ENCODE measurements around the gene IFNLR1.

IFNLR1 gene

DNA sequence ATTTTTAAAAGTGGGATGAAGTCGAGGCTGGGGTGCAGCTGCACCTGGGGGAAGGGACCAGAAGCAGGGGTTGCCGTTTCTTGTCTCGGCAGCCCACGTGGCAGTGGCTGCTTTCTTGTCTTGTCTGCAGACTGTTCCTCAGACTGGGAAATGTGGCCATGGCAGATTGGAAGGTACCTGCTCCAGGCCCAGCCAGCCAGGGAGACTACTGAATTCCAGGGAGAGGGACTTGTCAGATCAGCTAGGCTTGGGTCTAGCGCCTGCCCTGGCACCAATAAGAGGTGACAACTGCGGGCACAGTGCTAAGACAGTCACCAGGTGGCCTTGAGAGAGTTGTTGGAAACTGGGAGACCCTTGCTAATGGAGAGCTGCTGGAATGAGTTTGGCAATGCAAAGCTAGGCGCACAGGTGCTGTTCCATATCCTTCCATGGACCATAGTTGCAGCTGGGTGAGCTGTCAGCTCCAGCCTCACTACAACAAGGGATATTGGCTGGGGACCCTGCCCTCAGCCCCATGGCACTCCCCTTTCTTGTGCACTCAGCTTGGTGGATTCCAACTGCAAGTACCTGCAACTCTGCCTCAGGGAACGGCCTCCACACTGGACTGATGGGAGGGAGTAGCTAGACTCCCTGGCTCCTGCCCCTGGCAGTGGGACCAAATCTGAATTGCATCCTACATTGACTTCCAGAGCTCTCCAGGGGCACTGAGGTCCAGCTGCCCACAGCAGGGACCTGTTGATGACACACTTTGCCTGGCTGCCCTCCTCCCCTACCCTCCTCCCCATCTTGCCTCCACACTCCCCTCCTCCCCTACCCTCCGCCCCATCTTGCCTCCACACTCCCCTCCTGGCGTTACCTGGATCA, 34.2 kb downstream of the IFNLR1 start:
- in situ Hi-C loops (cut with MboI; ENCODE audit: low sequenced_read_pairs), result no loop called here

DNA sequence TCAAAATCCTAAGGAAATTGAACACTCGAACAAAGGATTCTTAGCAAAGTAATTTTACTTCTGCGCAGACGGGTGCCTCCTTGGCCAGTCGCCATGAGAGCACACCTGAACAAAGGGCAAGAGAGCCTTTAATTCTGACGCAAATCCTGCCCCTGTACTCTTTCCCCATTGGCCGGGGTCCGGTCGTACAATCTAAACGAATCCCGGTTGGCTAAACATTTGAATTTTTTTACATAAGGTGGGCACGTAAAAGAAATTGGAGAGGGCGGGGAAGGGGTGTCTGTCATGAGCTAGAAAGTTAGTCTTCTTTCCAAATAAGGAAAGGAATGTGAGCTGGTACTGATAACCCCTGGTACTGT, 35.9 kb downstream of the IFNLR1 start:
- in situ Hi-C loops (cut with MboI; ENCODE audit: low sequenced_read_pairs), result no loop called here

DNA sequence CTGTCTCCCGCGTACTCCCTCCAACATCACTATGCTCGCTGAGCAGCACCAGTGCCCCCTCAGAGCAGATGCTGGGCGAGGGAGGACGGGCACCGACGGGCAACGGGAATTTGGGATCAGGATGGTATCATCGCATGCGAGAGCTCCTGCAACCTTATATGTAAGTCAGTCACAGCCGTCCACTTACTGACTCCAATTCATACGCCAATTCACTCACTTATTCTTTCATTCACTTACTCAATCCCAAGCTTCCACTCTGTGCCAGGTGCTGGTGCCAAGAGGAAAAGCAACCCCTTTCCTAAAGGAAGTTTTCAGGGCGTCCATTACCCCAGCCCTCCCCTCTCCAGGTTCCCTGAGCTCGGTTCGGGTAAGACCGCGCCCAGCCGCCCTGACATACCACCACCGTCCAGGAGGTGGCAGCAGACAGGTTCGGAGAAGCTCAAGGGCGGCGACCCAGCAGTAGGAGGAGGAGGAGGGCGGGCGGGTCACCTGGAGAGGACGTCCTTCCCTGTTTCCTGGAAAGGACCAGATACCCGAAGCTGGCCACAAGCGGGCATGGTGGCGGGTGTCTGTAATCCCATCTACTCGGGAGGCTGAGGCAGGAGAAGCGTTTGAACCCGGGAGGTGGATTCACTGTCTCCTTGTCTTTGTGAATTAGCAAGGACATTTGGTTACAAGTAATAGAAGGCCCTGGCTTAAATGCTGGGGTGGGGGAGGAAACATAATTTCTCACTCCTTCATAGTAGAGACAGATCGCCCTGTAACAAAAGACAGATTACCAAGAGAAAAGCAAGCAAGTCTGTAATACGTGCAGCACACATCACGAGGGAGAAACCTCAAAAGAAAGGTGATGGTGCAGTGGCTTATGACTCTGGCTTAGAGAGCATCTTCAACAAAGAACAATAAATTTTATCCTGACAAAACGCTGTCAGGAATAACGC, 36.6 kb downstream of the IFNLR1 start:
- in situ Hi-C loops (cut with MboI; ENCODE audit: low sequenced_read_pairs), result no loop called here

DNA sequence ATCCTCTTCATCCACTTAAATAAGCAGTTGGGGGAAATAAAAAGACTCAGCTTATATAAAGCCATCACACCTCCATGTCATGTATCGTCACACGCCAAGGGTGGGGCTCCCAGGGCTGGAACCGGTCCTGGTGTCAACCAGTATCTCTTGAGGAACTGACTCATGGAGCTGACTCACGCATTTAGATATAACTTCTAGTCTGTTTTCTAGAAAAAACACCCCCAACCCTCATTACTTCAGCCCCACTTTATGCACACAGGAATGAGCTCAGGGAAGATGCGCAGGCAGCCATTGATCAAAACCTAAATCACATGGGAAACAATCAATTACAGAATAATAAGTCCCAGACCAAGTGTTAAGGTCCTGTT, 37.2 kb downstream of the IFNLR1 start:
- in situ Hi-C loops (cut with MboI; ENCODE audit: low sequenced_read_pairs), result no loop called here

DNA sequence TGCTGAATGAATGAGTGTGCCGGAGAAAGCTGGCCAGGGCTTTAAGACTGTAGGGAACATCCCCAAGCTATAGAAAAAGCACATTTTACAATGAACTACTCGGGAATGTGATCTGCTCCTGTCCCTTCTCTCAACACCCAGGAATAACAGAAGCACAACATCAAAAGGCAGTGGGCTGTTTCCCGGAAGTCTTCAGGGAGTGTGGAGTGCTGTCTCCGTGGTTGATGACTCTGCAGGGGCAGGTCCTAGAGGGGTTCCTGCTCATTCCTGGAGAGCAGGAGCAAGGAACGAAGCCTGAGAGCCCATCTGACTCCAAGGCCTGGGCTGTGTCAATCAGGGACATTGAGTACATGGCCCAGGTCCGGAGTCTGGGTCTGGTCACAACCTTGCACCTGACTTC, 39.3 kb downstream of the IFNLR1 start:
- in situ Hi-C loops (cut with MboI; ENCODE audit: low sequenced_read_pairs), result no loop called here

DNA sequence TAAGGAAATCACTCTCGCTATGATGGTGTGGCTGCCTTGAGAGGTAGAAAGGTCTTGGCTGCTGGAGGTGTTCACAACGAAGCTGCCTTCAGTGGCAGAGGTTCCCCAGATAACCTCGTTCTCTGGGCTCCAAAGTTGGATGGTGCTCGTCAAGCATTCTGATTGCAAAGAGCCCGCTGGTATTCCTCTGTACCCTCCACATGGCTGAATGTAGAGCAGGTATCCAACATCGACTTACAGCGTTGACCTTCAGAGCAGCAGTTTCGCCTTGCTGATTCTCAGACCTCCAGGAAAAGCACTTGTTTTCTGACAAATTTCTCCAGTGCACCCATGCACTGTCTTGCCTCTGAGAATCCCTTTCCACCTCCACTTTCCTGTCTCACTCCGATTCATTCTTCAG, 39.9 kb downstream of the IFNLR1 start:
- in situ Hi-C loops (cut with MboI; ENCODE audit: low sequenced_read_pairs), result no loop called here

DNA sequence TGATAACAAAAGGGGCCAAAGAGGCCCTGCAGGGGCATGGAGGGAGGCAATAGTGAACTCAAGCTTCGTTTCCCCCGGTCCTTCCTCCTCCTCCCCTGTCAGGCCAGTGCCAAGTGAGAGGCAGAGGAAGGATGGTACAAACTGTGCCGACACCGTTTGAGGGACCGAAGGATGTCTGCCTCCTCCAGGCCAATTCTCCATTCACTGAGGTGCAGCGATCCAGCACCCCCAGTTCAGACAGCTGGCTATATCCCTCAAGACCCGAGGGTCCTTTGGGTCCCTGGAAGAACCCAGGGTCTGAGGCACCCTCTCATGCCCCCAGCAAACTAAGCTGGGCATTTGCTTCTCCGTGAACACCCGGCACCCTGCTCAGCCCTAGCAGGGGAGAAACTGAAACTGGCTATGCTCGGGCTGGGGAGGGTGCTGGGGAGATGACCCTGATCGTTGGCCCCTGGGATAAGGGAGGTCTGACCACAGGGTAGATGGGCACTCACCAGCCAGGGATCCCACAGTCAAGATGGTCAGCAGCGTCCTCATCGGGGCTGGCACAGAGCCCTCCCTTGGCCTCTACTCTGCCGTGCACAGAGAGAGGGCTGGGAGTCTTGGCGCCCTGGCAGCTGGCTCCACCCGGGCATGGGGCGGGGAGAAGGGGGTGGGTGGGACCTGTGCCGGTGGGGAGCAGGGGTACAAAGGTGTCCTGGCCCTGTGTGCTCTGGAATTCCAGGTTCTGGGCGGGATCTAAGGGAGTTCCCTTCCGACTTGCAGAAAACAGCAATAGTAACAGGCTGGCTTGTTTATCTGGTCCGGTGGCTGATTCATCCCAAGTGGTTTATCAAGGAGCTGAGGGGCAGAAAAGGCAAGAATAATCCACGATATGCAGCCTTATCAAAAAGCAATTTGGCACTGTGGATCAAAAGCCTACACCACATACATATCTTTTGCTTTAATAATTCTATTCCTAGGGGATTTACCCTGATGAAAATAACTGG, 44.2 kb downstream of the IFNLR1 start, which contains the start of gene IL22RA1:
Gene IL22RA1, minus strand, starts transcription at position 595 of the 989 bp plus-strand sequence. Its CDS starts 58 bp downstream, at position 537.
- in situ Hi-C loops (cut with MboI; ENCODE audit: low sequenced_read_pairs), result no loop called here

DNA sequence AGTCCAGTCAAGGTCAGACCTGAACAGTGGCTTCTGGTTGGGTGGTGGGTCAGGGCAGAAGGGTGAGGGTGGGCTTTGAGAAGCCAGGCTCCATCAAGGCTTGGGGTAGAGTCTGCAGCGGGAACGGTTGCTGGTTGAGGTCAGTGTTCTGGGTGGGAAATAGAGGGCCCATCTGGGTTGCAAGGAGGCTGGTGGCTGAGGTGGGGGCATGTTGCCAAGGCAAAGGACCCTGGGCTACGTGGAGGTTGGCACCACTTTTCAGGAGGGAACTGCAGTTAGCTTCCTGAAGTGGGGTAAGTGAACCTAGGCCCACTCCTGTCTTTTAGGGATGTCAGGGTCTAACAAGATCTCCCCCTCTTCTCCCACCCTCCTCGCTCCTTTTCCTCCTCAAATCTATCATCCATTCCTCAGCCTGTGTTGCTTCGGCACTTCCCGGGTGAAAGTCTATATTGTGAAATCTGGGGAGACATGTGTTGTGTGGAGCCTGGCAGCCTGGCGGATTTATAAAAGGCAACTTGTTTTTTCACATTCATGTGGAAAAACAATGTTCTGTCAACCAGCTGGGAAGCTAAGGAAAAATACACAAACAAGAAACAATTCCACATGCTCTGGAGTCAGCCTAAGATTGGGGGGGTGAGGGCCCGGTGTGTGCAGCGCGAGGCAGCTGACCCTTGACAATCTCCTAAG, 45.6 kb downstream of the IFNLR1 start:
- in situ Hi-C loops (cut with MboI; ENCODE audit: low sequenced_read_pairs), result no loop called here

DNA sequence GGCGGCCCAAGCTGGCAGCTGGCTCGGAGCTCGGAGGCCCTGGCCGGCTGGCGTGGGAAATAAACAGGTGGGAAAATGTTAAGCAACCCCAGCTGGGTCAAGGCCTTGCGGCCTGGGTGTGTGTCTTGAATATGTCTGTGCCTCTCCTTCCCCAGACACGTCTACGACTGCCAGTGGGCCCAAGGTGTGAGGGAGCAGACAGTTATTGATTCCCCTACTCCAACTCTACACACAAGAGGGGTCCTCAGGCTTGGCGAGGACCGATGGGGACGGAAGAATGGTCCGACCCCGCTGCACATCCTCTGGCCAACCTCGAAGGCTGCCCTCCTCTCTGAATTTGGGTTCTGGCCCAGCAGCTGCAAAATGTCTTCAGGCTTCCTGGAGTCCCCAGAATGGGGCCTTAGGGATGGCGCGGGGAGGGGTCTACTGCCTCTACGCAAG, 46.3 kb downstream of the IFNLR1 start:
- in situ Hi-C loops (cut with MboI; ENCODE audit: low sequenced_read_pairs), result no loop called here

DNA sequence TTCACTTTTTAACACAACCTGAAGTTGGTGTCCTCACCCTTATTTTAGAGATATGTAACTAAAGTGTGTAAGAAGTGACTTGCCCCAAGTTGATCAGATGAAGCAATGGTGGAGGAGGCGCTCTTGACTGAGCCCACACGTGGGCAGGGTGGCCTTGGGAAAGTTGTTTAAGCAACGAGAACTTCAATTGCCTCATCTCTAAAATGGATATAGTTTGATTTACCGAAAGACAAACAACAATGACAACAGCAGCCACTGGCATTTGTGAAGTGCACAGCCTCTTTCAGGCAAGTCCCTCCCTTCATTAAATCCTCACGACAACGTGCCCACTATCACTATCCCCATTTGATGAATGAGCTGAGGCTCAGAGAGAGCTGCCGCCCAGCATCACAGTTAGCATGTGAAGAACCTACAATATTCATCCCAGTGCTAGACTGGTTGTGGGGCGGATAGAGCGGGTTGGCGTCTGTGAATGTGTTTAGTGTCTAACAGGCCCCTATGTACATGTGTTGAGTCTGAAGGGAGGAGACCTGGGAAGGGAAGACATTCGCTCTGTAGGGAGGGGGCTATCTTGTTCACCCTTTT, 47.2 kb downstream of the IFNLR1 start:
- in situ Hi-C loops (cut with MboI; ENCODE audit: low sequenced_read_pairs), result no loop called here

DNA sequence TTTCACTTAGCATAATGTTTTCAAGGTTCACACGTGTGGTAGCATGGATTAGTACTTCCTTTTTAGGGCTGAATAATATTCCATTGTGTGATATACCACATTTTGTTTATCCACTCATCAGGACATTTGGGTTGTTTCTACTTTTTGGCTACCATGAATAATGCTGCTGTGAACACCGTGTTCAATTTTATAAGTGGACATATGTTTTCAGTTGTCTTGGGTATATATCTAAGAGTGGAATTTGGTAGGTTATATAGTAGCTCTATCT, 47.9 kb downstream of the IFNLR1 start:
- in situ Hi-C loops (cut with MboI; ENCODE audit: low sequenced_read_pairs), result no loop called here

DNA sequence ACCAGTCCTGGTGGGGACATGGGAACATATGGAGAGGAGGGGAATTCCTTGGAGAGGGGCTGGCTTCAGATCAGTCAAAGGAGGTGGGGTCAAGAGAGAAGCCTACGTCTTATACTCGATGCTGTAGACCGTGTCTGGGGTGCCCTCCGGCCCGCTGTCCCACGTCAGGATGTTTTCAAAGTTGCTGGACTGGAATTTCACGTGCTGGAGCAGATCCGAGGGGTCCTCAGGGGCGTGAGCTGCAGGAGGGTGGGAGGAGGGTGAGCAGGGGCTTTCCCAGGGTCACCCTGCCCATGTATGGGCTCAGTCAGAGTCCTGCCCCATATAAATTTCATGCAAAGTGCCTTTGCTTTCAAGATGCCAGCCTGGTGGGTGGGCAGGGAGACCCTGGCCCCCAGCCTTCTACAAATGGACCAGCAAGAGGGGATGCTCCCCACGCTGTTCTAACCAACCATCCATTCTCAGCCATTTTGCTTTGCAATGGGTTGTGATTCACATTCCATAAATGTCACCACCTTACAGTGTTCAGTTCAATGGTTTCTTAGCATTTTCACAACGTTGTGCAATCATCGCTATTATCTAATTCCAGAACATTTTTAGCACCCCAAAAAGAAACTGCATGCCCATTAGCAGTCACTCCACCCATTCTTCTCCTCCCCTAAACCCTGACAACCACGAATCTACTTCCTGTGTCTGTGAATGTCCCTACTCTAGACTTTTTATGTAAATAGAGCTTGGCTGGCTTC, 48.4 kb downstream of the IFNLR1 start:
- in situ Hi-C loops (cut with MboI; ENCODE audit: low sequenced_read_pairs), result no loop called here

DNA sequence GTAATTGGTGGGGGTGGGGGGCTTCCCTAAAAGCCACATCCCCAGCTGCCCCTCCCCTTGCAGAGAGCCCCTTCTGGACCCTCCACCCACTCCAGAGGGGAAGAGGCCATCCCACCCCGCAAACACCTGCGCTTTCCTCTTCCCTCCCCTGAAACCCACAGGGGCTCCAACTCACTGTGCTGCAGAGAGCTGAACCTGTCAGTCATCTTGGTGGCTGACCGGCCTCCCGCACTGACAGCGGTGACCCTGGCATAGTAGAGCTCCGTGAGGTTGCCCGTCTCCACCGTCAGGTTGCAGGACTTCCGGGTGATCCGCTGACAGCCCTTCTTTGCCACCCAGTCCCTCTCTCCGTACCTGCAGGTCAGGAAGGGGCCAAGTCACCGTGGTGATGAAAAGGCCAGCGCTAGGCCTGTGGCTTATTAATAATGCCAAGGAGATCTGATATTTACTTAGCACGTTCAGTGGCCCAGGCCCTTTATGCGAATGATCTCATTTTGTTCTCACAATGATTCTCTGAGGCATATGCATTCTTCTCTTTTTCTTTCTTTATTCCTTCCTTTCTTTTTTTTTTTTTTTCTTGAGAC, 50.0 kb downstream of the IFNLR1 start:
- in situ Hi-C loops (cut with MboI; ENCODE audit: low sequenced_read_pairs), result no loop called here

DNA sequence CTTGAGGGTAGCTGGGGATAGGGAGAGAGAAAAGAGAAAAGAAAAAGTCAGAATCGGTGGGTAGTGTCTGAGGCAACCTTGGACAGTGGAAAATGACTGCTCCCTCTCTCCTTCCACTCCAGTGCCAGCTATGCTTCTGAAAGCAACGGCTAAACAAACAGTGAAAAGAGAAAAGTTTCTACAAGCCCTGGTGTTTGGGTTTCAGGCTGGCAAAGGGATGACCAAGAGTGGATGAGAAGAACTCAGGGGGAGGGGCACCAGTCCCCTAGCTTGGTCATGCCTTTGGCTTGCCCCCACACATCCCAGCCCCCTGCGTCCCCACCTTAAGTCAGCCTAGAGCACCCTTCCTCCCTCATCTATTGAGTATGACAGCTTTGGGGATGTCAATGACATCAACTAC, 52.7 kb downstream of the IFNLR1 start:
- in situ Hi-C loops (cut with MboI; ENCODE audit: low sequenced_read_pairs), result no loop called here

DNA sequence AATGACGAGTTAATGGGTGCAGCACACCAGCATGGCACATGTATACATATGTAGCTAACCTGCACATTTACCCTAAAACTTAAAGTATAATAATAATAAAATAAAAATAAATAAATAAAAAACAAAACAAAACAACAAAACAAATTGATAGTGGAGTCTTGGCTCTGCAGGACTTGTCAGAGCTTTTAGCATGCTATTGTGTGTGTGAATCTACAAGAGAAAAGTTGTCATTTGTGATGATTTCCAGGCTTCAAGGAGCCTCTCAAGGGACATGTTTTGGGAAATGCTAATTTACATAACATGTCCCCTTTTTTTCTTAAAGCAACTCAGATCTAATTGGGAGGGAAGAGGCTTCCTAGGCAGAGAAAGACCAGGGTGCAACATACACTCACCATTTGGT, 53.3 kb downstream of the IFNLR1 start:
- in situ Hi-C loops (cut with MboI; ENCODE audit: low sequenced_read_pairs), result no loop called here

DNA sequence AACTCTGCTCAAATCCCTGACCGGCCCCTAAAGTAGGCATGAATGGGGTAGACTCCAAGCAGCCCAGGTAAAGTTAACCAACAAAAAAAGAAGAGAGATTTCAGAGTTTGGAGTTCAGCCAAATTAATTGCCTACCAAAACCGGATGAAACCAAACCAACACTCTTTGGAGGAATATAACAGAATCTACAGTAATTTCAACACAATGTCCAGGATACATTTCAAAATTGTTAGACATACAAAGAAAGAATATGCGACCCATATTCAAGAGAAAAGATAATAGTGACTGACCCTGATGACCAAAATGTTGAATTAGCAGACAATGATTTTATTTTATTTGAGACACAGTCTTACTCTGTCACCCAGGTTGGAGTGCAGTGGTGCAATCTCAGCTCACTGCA, 56.7 kb downstream of the IFNLR1 start:
- in situ Hi-C loops (cut with MboI; ENCODE audit: low sequenced_read_pairs), result no loop called here

DNA sequence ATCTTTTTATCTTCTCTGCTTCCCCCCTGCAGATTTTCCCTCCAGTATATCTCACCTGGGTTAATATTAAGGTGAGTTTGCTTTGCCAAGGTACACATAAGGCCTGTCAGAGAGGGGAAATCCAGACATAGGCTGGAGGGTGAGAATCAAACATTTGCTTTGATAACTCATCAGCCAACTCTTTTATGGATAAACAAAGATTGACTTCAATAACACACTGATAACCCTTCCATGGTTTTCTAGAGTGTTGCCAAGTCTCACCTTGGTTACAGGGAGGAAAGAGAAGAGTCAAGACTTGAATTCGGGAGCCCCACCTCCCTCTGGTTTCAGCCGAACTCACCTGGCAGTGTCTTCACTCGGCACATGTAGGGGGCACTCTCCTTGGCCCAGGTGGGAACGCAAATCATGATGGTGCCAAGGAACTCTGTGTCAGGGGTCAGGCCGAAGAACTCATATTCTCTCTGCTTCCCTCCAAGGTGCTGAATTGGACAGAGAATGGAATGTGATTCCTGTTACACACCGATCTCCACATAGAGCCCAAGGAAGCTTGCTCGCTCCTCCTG, 59.2 kb downstream of the IFNLR1 start:
- in situ Hi-C loops (cut with MboI; ENCODE audit: low sequenced_read_pairs), result no loop called here

DNA sequence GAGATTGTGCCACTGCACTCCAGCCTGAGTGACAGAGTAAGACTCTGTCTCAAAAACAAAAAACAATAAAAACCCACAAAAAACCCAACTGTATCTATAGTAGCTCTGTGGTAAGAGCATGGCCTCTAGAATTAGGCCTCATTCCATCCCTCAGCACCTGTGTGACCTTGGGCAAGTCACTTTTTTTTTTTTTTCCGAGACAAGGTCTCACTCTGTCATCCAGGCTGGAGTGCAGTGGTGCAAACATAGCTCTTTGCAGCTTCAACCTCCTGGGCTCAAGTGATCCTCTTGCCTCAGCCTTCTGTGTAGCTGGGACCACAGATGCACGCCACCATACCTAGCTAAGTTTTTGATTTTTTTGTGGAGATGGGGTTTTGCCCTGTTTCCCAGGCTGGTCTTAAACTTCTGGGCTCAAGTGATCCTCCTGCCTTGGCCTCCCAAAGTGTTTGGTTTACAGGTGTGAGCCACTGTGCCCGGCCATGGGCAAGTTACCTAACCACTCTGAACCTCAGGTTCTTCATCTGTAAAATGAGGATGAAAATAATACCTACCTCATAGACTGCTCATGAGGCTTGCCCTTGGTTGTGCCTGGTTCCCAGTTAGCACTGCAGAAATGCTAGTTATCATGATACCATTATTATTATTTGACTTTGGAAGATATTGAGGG, 59.8 kb downstream of the IFNLR1 start:
- in situ Hi-C loops (cut with MboI; ENCODE audit: low sequenced_read_pairs), result no loop called here
